Thyroid gland (tissue), 4 donors: ENCODE measurements around the gene LRP8.

Experiments used
- POLR2A ChIP-seq, 2 donors: fragments of 450-650 bp; IDR thresholded peaks; one replicate each; pipeline ENCODE4 v1.6.1; 2017; ENCODE audit warnings: antibody characterized with exemption in 2 of 2, mild to moderate bottlenecking in 2 of 2, moderate library complexity in 1 of 2
- TF ChIP-seq, protein P1 (sequence below), 6 experiments: fragments of 200-600 bp in 3 of 6; fragments of 450-650 bp in 3 of 6; sonication (generic) in 3 of 6; IDR thresholded peaks; one replicate each; pipeline ENCODE4 v1.5.1; 2016 to 2019; ENCODE audit warnings: antibody characterized with exemption in 6 of 6, mild to moderate bottlenecking in 2 of 6, inconsistent platforms in 1 of 6, moderate library complexity in 1 of 6

DNA sequence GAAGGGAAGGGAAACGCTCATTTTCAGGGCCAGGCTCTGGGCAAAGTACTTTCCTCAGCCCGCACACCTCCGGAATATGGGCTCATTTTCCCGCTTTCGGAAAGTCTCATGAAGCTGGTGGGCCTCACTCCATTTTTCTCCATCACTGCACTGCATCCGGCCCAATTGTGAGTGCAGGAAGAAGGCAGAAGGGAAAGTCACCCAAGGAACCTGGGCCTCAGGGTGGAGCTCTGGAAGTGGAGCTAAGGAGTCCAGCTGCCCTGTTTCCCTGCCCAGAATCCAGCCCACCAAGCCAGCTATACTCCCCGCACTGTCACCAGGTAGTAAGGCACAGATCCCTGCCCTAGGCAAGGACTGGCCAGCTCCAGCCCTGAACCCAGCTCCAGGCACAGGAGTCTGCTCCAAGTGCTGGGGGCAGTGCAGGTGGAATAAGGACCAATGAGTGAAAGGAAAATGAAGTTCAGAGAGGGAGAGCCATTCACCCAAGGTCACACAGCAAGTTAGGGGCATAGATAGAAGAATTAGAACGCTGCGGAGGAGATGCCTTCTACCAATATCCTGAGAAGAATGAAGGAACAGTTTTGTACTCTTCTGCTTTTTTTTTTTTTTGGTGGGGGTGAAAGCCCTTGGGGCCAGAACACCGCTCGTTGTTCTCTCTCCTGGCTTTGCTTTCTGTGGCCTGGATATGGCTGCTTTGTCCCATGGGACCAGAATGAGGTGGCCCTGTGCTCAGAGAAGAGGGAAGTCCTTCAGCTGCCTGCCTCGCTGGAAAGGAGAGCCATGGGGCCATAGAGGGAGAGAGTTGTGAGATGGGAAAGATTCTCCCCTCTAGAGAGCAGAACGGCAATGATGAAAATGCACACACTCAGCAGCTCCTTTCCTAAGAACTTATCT is 10.0 kb downstream of the LRP8 start:
- TF ChIP-seq, protein P1, sequence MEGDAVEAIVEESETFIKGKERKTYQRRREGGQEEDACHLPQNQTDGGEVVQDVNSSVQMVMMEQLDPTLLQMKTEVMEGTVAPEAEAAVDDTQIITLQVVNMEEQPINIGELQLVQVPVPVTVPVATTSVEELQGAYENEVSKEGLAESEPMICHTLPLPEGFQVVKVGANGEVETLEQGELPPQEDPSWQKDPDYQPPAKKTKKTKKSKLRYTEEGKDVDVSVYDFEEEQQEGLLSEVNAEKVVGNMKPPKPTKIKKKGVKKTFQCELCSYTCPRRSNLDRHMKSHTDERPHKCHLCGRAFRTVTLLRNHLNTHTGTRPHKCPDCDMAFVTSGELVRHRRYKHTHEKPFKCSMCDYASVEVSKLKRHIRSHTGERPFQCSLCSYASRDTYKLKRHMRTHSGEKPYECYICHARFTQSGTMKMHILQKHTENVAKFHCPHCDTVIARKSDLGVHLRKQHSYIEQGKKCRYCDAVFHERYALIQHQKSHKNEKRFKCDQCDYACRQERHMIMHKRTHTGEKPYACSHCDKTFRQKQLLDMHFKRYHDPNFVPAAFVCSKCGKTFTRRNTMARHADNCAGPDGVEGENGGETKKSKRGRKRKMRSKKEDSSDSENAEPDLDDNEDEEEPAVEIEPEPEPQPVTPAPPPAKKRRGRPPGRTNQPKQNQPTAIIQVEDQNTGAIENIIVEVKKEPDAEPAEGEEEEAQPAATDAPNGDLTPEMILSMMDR (IDR thresholded peaks at IDR 0.05) = no peak
- TF ChIP-seq POLR2A (IDR thresholded peaks at IDR 0.05) = no peak
